ENCODE data around the gene CAMKMT.

DNA sequence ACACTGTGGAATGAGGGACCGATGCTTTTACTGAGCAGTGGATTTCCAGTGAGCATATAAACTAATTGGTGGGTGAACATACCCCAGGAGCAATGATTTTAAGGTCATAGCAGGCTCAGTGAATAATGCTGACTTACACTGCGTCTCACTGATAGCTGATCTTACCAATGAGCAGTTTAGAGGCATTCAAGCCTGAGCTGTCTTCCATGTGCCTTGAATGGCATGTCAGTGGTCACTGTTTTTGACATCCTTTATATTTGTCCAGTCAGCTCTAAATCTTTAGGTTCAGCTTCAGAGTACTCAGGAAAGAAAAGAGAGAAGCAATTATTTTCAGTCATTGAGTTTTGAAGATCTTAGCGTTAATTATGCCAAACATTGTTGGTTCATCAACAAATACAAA, 88.3 kb downstream of the CAMKMT start:
- TF ChIP-seq, protein P1, sequence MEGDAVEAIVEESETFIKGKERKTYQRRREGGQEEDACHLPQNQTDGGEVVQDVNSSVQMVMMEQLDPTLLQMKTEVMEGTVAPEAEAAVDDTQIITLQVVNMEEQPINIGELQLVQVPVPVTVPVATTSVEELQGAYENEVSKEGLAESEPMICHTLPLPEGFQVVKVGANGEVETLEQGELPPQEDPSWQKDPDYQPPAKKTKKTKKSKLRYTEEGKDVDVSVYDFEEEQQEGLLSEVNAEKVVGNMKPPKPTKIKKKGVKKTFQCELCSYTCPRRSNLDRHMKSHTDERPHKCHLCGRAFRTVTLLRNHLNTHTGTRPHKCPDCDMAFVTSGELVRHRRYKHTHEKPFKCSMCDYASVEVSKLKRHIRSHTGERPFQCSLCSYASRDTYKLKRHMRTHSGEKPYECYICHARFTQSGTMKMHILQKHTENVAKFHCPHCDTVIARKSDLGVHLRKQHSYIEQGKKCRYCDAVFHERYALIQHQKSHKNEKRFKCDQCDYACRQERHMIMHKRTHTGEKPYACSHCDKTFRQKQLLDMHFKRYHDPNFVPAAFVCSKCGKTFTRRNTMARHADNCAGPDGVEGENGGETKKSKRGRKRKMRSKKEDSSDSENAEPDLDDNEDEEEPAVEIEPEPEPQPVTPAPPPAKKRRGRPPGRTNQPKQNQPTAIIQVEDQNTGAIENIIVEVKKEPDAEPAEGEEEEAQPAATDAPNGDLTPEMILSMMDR (IDR thresholded peaks at IDR 0.05 in 4 of 5, conservative IDR thresholded peaks at IDR 0.05 in 1 of 5), result no peak
- TF ChIP-seq POLR2A (IDR thresholded peaks at IDR 0.05), result no peak

All from gastrocnemius medialis (tissue), 4 donors.